NCI-H460 (cell line): ENCODE measurements around the gene RIMKLB. TPM values are rescaled to one million over a fixed set of nuclear protein-coding genes. Genes with fewer than 3 reads are reported as not detected.
"Not testable (repeated sequence)": the region's sequence is repeated elsewhere in the genome, so short reads cannot be mapped to it uniquely, and the experiment has no call there.

Experiments used
- DNase-seq: peaks from one replicate; pipeline ENCODE4 v3.0.0-alpha.2; 2016; ENCODE audit warnings: low read depth; ENCODE audit errors: extremely low read depth
- total RNA-seq: library from RNA; depleted of rRNA; stranded (reverse); fragments of >200 nt; shearing (Covaris generic); gene quantifications from 2 replicates; pipeline ENCODE4 v1.2.3, GENCODE V29; 2014

The RIMKLB gene
- total RNA-seq, 1 experiment from 2014 or later, result 15.1 TPM

- DNase-seq, result not testable (repeated sequence)
Observed at GRCh38 chr12:8762701-8763100, 64.9 kb downstream of the RIMKLB start.

- not testable (repeated sequence) for DNase-seq
Observed at GRCh38 chr12:8766121-8766520, 68.3 kb downstream of the RIMKLB start.

- DNase-seq, result no peak
Observed at GRCh38 chr12:8770499-8770898, 72.7 kb downstream of the RIMKLB start.

GRCh38 chr12:8771072-8771471, 73.3 kb downstream of the RIMKLB start:
- DNase-seq, result no peak

- no peak for DNase-seq
Observed at GRCh38 chr12:8773461-8773860, 75.7 kb downstream of the RIMKLB start.

GRCh38 chr12:8779281-8779680, 81.5 kb downstream of the RIMKLB start:
- no peak for DNase-seq

GRCh38 chr12:8779862-8780261, 82.1 kb downstream of the RIMKLB start:
- DNase-seq, result no peak

- peak; percentile 11 for DNase-seq
Observed at GRCh38 chr12:8780389-8780788, 82.6 kb downstream of the RIMKLB start.

- DNase-seq, result no peak
Observed at GRCh38 chr12:8781381-8782127, 83.8 kb downstream of the RIMKLB start.

- DNase-seq, result no peak
Observed at GRCh38 chr12:8784290-8784888, 86.6 kb downstream of the RIMKLB start.

- no peak for DNase-seq
Observed at GRCh38 chr12:8785499-8785898, 87.7 kb downstream of the RIMKLB start.

- not testable (repeated sequence) for DNase-seq
Observed at GRCh38 chr12:8787206-8787605, 89.4 kb downstream of the RIMKLB start.

GRCh38 chr12:8788706-8789105, 90.9 kb downstream of the RIMKLB start:
- not testable (repeated sequence) for DNase-seq

- DNase-seq, result not testable (repeated sequence)
Observed at GRCh38 chr12:8789341-8790013, 91.7 kb downstream of the RIMKLB start.

- not testable (repeated sequence) for DNase-seq
Observed at GRCh38 chr12:8793226-8793625, 95.4 kb downstream of the RIMKLB start.

GRCh38 chr12:8794611-8795010, 96.8 kb downstream of the RIMKLB start:
- not testable (repeated sequence) for DNase-seq

- DNase-seq, result no peak
Observed at GRCh38 chr12:8796831-8797626, 99.2 kb downstream of the RIMKLB start.

- not testable (repeated sequence) for DNase-seq
Observed at GRCh38 chr12:8801213-8801612, 103.4 kb downstream of the RIMKLB start.

- not testable (repeated sequence) for DNase-seq
Observed at GRCh38 chr12:8804833-8805232, 107.0 kb downstream of the RIMKLB start.

- not testable (repeated sequence) for DNase-seq
Observed at GRCh38 chr12:8805487-8805886, 107.7 kb downstream of the RIMKLB start.

- not testable (repeated sequence) for DNase-seq
Observed at GRCh38 chr12:8807084-8807483, 109.3 kb downstream of the RIMKLB start.
